Upper lobe of left lung (tissue), 4 donors: ENCODE data around the gene SLC25A30.
A peak's percentile ranks its signal among the peaks of the same experiment; 100 is the strongest.

Experiments
- CTCF ChIP-seq, 6 experiments: fragments of 450-650 bp in 4 of 6; fragments of 200-600 bp in 2 of 6; sonication (generic) in 2 of 6; IDR thresholded peaks; one replicate each; pipeline ENCODE4 v1.5.1; 2016 to 2019; ENCODE audit warnings: antibody characterized with exemption in 6 of 6
- EP300 ChIP-seq, 4 donors: sonication (generic); formaldehyde crosslinking; IDR thresholded peaks; one replicate each; pipeline ENCODE4 v1.5.1; 2017; ENCODE audit warnings: antibody characterized with exemption in 4 of 4, control low read depth in 2 of 4
- POLR2A ChIP-seq, 4 donors: fragments of 450-650 bp; IDR thresholded peaks; one replicate each; pipeline ENCODE4 v1.5.1; 2016 to 2017; ENCODE audit warnings: antibody characterized with exemption in 4 of 4, mild to moderate bottlenecking in 2 of 4
- POLR2AphosphoS5 ChIP-seq, 2 donors: sonication (generic); formaldehyde crosslinking; IDR thresholded peaks; one replicate each; pipeline ENCODE4 v1.5.1; 2017; ENCODE audit warnings: antibody characterized with exemption in 2 of 2

- TF ChIP-seq POLR2A (IDR thresholded peaks at IDR 0.05) = peak in 3 of 4 donors; percentile 52 to 79 (median 72)
- peak; percentile 55 to 83 for TF ChIP-seq POLR2AphosphoS5 (IDR thresholded peaks at IDR 0.05)
- no peak for TF ChIP-seq CTCF (IDR thresholded peaks at IDR 0.05)
- TF ChIP-seq EP300 (IDR thresholded peaks at IDR 0.05) = no peak
Measured at GRCh38 chr13:45417790-45418534, at the start of gene SLC25A30.
